Psoas muscle (tissue), 8 donors: ENCODE measurements around the gene LRRK1. TPM values are rescaled to one million over a fixed set of nuclear protein-coding genes. Genes with fewer than 3 reads are reported as not detected.

Experiments
- ATAC-seq, 4 donors: fragments of 200-7000 bp; cut with Tn5 transposase; one replicate each; pipeline ENCODE4 v1.9.1; 2020; ENCODE audit warnings: moderate library complexity in 3 of 4, mild to moderate bottlenecking in 2 of 4
- DNase-seq, 2 donors: peaks; one replicate each; pipeline ENCODE4 v3.0.0-alpha.2; 2020
- H3K27ac ChIP-seq: fragments of 200-600 bp; one replicate; pipeline ENCODE4 v1.8.0; 2022
- H3K27me3 ChIP-seq, 3 donors: fragments of 200-600 bp in 1 of 3; one replicate each; pipeline versions ENCODE4 v1.6.1 to v1.8.0; 2013 to 2022; ENCODE audit warnings: low read length in 2 of 3, mild to moderate bottlenecking in 2 of 3, moderate library complexity in 1 of 3; ENCODE audit not compliant: insufficient read depth in 3 of 3
- H3K36me3 ChIP-seq, 2 donors: fragments of 200-600 bp in 1 of 2; one replicate each; pipeline versions ENCODE4 v1.6.1 to v1.8.0; 2013 to 2022; ENCODE audit warnings: low read depth in 1 of 2, mild to moderate bottlenecking in 1 of 2, moderate library complexity in 1 of 2; ENCODE audit not compliant: insufficient read depth in 1 of 2
- H3K4me1 ChIP-seq: fragments of 200-600 bp; one replicate; pipeline ENCODE4 v1.8.0; 2022
- H3K4me3 ChIP-seq: fragments of 200-600 bp; one replicate; pipeline ENCODE4 v1.8.0; 2022; ENCODE audit warnings: mild to moderate bottlenecking
- H3K9me3 ChIP-seq: fragments of 200-600 bp; one replicate; pipeline ENCODE4 v1.8.0; 2022
- WGBS, 3 donors: extraction: QIAGEN DNeasy Blood & Tissue Kit; methylation state at CpG; one replicate each; pipeline versions ENCODE4 v1.1.6 to v1.1.7; 2013; 5-methylcytosine and 5-hydroxymethylcytosine counted together
- intact Hi-C, 2 donors: fragments of 100-400 bp; cut with DNase I; formaldehyde crosslinking; loops; one replicate each; pipeline versions ENCODE4 v1.11.0 to v1.14.2; 2022
- polyA plus RNA-seq, 3 donors: library from polyadenylated mRNA; stranded (reverse); fragments of 200-250 nt; gene quantifications; one replicate each; pipeline ENCODE4 v1.2.3, GENCODE V29; 2013
- total RNA-seq, 4 donors: library from RNA; stranded (reverse); fragmentation: NEBNext Ultra II Directional in 2 of 4; extraction: Animal tissue kit (Norgen Biotek cat#: 25700) in 2 of 4; gene quantifications; one replicate each; pipeline versions ENCODE4 v1.2.1 to v1.2.4, GENCODE V29; 2021 to 2023
- TF ChIP-seq, protein P1 (sequence below): fragments of 200-600 bp; IDR thresholded peaks from one replicate; pipeline ENCODE4 v1.8.0; 2022; ENCODE audit warnings: antibody characterized with exemption
- donor health status: healthy with polysubstance abuse.
- donor health status: DM: no; HTN: no; CAD: no; lungs with moderate emphysema.
- donor health status: Bipolar disorder and iron deficiency.
- donor health status: healthy.
- donor health status: DM: yes; HTN: yes; CAD: no.
- donor health status: DM: no; HTN: no; CAD: no.
- donor health status: DM: no; HTN: no; CAD: no.
- donor health status: DM: yes; HTN: yes; CAD: no.

Gene LRRK1
- total and polyA plus RNA-seq, 7 donors, result 0.91 to 7.6 (median 2.6) TPM

DNA sequence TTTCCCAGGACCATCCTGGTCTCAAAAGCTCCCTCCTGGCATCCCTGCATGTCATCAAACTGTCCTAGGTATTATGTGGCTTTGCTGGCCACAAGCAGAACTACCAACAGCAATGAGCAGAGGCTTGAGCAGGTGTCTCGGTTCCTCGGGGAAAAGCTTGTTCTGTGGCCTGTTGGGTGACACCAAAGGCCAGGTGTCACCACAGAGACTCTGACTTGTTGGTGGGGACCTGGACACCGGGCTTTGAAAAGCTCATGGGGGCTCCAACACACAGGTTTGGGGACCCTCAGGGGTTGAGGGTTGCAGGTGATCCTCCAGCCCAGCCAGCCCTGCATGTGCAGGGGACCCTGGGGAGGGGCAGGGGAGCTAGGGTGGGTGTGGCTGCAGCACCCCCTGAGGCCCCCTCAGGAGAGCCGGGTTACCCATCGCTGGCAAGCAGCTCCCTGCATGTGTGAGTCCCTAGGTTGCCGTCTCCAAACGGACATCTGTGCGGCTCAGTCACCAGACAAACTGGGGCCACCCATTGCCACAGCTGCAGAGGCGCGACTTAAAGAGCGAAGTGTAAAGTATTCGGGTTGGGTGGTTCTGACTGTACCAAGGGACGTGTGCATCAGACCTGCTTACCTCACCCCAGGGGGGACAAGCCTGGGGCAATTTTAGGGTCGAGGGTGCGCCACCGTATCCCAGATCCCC lies 192.6 kb downstream of the LRRK1 start:
- Histone ChIP-seq H3K4me3 (no peak overlapping the region), H3K27ac (no peak overlapping the region), H3K36me3 (no peaks in the 10 kb centered on the region), H3K9me3 (no peaks in the 10 kb centered on the region), H3K4me1 (no peaks in the 10 kb centered on the region), H3K27me3 (no peaks in the 10 kb centered on the region)
- DNase-seq (no peak), ATAC-seq (no peak)
- intact Hi-C loops, result no loop called here
- TF ChIP-seq, protein P1, sequence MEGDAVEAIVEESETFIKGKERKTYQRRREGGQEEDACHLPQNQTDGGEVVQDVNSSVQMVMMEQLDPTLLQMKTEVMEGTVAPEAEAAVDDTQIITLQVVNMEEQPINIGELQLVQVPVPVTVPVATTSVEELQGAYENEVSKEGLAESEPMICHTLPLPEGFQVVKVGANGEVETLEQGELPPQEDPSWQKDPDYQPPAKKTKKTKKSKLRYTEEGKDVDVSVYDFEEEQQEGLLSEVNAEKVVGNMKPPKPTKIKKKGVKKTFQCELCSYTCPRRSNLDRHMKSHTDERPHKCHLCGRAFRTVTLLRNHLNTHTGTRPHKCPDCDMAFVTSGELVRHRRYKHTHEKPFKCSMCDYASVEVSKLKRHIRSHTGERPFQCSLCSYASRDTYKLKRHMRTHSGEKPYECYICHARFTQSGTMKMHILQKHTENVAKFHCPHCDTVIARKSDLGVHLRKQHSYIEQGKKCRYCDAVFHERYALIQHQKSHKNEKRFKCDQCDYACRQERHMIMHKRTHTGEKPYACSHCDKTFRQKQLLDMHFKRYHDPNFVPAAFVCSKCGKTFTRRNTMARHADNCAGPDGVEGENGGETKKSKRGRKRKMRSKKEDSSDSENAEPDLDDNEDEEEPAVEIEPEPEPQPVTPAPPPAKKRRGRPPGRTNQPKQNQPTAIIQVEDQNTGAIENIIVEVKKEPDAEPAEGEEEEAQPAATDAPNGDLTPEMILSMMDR, result no peak
- WGBS, 3 donors, result 64 to 74% (median 74%) methylated on average over 16 of the region's 16 CpGs

DNA sequence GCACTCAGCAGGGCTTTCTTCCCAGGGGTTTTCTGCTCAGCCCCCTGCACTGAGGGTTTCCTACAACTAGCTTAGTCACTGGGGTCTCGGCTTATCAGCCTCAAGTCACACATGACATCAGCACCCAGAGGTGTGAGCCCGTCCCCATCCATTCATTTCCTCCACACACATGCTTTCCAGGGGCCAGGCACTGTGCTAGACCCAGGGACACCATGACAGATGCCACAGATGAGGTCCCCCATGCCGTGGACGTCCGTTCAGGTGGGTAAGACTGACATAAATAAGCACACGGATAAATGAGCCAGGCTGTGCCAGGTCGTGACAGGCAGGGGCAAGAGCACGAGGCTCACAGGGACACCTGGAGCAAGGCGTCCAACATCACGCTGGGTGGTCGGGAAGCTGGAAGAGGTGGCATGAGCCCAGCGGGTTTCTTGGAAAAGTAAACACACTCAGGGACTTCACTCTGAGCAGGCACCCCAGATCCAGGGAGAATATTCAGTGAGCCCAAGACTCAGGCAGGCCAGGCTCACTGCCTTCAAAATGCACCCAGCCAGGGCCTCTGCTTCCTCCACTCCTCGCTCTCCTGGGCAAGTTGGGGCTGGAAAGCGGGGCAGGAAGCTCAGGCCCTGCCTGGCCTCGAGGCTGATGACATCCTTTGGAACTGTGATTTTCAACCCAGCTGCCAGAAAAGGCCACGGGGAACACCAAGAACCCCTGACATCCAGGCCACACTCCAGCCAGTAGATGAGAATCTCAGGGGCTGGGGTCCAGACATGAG lies 193.4 kb downstream of the LRRK1 start:
- TF ChIP-seq, protein P1, result no peak
- ATAC-seq (no peak), DNase-seq (no peak)
- 70 to 79% (median 75%) methylated on average over 16 of the region's 16 CpGs for WGBS, 3 donors
- intact Hi-C loops, result no loop called here
- no peak overlapping the region for H3K27ac ChIP-seq
- no peak overlapping the region for H3K4me3 ChIP-seq
- H3K36me3 ChIP-seq, result no peaks in the 10 kb centered on the region
- no peaks in the 10 kb centered on the region for H3K27me3 ChIP-seq
- no peaks in the 10 kb centered on the region for H3K9me3 ChIP-seq
- H3K4me1 ChIP-seq, result no peaks in the 10 kb centered on the region

DNA sequence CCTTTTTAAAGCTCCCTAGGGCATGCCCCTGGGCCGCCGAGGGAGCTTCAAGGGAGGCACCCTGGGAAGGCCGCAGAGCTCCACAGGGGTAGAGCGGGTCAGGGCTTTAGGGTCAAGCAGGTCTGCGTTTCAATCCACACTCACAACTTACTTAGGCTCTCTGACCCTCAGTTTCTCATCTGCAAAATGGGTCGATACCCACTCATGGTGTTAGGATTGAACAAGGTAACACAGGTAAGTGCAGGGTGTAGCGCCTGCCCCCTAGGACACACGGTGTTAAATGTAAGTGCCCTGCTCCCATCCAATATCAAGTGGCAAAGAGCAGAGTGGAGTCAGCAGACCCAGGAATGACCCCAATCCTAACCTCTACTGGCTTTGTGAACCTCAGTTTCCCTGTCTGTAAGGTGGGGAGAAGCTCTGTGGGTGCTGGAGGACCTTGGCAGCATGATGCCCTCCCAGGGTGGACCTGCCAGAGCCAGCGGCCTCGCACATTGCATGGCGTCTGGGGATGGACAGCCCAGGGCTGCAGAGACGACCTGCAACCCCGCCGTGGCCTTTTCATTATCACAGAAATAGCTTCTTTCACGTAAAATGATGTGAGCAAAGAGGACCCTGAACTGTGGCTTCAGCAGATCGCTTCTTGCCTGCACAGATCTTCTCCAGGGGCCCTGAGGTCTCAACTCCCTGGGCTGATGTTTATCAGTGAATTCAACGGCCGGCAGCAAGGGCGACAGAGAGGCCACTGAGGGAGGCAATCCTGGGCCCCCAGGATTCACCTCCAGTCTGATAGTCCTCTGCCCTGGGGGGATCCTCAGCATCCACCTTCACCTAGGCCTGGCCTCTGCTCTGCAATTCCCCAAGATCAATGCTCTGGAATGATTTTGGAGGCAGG lies 194.2 kb downstream of the LRRK1 start:
- TF ChIP-seq, protein P1, result no peak
- Histone ChIP-seq H3K36me3 (no peaks in the 10 kb centered on the region), H3K4me1 (no peaks in the 10 kb centered on the region), H3K9me3 (no peaks in the 10 kb centered on the region), H3K27ac (no peak overlapping the region), H3K27me3 (no peaks in the 10 kb centered on the region), H3K4me3 (no peak overlapping the region)
- no peak for DNase-seq
- intact Hi-C loops, result no loop called here
- no peak for ATAC-seq
- WGBS, 3 donors, result 88 to 92% (median 90%) methylated on average over 19 of the region's 19 CpGs

DNA sequence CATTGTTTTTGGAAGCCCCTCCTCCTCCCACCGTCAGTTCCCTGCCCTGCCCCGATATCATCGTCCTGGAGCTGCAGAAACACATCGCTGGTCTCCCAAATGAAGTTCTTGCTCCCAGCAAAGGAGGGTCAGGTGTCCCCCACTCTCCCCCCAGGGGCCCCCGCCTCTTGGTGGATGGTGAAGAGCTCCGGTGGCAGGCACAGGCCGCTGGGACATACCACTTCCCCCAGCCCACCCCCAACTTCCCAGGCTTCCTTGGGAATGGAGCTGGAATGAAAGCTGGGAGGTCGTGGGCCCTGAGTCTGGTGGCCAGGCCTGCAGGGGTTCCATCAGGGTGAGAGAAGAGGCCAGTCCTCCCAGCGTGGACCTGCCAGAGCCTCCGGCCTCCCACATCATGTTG lies 195.0 kb downstream of the LRRK1 start:
- no peak for ATAC-seq
- no peak overlapping the region for H3K4me3 ChIP-seq
- no peaks in the 10 kb centered on the region for H3K36me3 ChIP-seq
- no peaks in the 10 kb centered on the region for H3K9me3 ChIP-seq
- no peak for DNase-seq
- intact Hi-C loops, result no loop called here
- TF ChIP-seq, protein P1, result no peak
- H3K27me3 ChIP-seq, result no peaks in the 10 kb centered on the region
- H3K27ac ChIP-seq, result no peak overlapping the region
- no peaks in the 10 kb centered on the region for H3K4me1 ChIP-seq
- WGBS, 3 donors, result 74 to 79% (median 75%) methylated on average over 9 to 10 of the region's 10 CpGs
